SU-DHL-6 (cell line): ENCODE measurements around the gene PID1.

Source experiments
- H2AFZ ChIP-seq: fragments of 200-600 bp; sonication (generic); 2 replicates; pipeline ENCODE4 v1.6.1; 2014; ENCODE audit warnings: low read depth, mild to moderate bottlenecking, moderate library complexity, mixed read lengths, antibody characterized with exemption, low read length; ENCODE audit not compliant: severe bottlenecking
- H3F3A ChIP-seq: fragments of 200-600 bp; shearing (Covaris generic); 2 replicates; pipeline ENCODE4 v1.6.0; 2016; ENCODE audit warnings: antibody characterized with exemption, mild to moderate bottlenecking; ENCODE audit not compliant: insufficient read depth
- H3K27ac ChIP-seq: fragments of 200-600 bp; sonication (generic); 2 replicates; pipeline ENCODE4 v1.5.1; 2016; ENCODE audit warnings: low read depth, mild to moderate bottlenecking, low read length, moderate library complexity, mixed read lengths
- H3K27me3 ChIP-seq: fragments of 200-600 bp; sonication (generic), shearing (Covaris generic); 2 replicates; pipeline ENCODE4 v1.6.0; 2014; ENCODE audit warnings: mild to moderate bottlenecking, low read length
- H3K36me3 ChIP-seq: fragments of 200-600 bp; sonication (generic); 2 replicates; pipeline ENCODE4 v1.6.1; 2014; ENCODE audit warnings: mild to moderate bottlenecking, low read length, mixed read lengths
- H3K4me2 ChIP-seq: fragments of 300-600, 200-600 bp; shearing (Covaris generic), sonication (generic); 2 replicates; pipeline ENCODE4 v1.6.0; 2014; ENCODE audit warnings: low read length, low read depth, mild to moderate bottlenecking; ENCODE audit not compliant: poor library complexity, severe bottlenecking
- H3K4me3 ChIP-seq: fragments of 200-600 bp; sonication (generic); 2 replicates; pipeline ENCODE4 v1.5.1; 2014; ENCODE audit warnings: antibody characterized with exemption, low read length, mild to moderate bottlenecking, mixed read lengths; ENCODE audit not compliant: insufficient read depth, poor library complexity, severe bottlenecking
- H3K79me2 ChIP-seq: fragments of 200-600 bp; sonication (generic); 2 replicates; pipeline ENCODE4 v1.6.1; 2014; ENCODE audit warnings: mild to moderate bottlenecking, low read length, moderate library complexity; ENCODE audit not compliant: insufficient read depth
- H3K9ac ChIP-seq: fragments of 200-600 bp; sonication (generic); 2 replicates; pipeline ENCODE4 v1.7.0; 2014; ENCODE audit warnings: mild to moderate bottlenecking, low read length
- H3K9me2 ChIP-seq: fragments of 200-600 bp; sonication (generic); replicated peaks from 2 replicates; pipeline ENCODE4 v1.6.1; 2014; ENCODE audit warnings: low read length; ENCODE audit not compliant: insufficient read depth
- H3K9me3 ChIP-seq: fragments of 200-600 bp; sonication (generic); 2 replicates; pipeline ENCODE4 v1.6.1; 2014; ENCODE audit warnings: low read length, mixed read lengths; ENCODE audit not compliant: insufficient read depth
- H4K20me1 ChIP-seq: fragments of 200-600 bp; sonication (generic); 2 replicates; pipeline ENCODE4 v1.6.1; 2014; ENCODE audit warnings: low read depth, mild to moderate bottlenecking, antibody characterized with exemption, low read length, moderate library complexity, mixed read lengths
- EZH2phosphoT487 ChIP-seq: fragments of 200-600 bp; sonication (generic), shearing (Covaris generic); conservative IDR thresholded peaks from 2 replicates; pipeline ENCODE4 v1.6.1; 2018; ENCODE audit warnings: mild to moderate bottlenecking, antibody characterized with exemption, low read length, moderate library complexity, mixed read lengths
- TF ChIP-seq, protein P1 (sequence below): fragments of 200-600 bp; sonication (generic); IDR thresholded peaks from one replicate; pipeline ENCODE4 v1.5.1; 2017; ENCODE audit warnings: antibody characterized with exemption, mild to moderate bottlenecking, low read length, moderate library complexity; ENCODE audit not compliant: insufficient read depth, poor library complexity, severe bottlenecking

Gene PID1

DNA sequence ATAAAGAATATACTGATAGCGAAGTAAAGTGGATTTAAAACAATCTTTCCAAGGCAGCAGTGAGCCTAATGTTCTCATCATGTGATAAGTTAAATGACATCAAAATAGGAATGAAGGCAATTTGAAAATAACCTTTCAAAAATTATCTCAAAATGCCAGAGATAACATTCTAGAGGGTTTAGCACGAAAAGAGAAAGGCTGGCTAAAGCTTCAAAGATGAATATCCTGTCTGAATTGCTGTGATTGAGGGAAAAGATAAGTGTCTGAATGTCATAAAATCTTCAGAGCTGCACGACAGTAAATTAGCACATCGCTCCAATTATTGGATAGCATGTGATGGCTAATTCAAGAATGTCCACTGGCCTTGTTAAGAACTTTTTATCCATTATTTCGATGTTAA is 159.3 kb downstream of the PID1 start:
- Histone ChIP-seq H3K4me3 (no peak overlapping the region), H3K9ac (no peak overlapping the region), H4K20me1 (no peaks in the 10 kb centered on the region), H3K4me2 (no peak overlapping the region), H3K9me3 (no peaks in the 10 kb centered on the region), H3K27me3 (no peaks in the 10 kb centered on the region), H2AFZ (no peak overlapping the region), H3K79me2 (no peaks in the 10 kb centered on the region), H3K27ac (no peak overlapping the region), H3F3A (no peaks in the 10 kb centered on the region), H3K9me2 (no peaks in the 10 kb centered on the region), H3K36me3 (no peaks in the 10 kb centered on the region)
- TF ChIP-seq, protein P1, sequence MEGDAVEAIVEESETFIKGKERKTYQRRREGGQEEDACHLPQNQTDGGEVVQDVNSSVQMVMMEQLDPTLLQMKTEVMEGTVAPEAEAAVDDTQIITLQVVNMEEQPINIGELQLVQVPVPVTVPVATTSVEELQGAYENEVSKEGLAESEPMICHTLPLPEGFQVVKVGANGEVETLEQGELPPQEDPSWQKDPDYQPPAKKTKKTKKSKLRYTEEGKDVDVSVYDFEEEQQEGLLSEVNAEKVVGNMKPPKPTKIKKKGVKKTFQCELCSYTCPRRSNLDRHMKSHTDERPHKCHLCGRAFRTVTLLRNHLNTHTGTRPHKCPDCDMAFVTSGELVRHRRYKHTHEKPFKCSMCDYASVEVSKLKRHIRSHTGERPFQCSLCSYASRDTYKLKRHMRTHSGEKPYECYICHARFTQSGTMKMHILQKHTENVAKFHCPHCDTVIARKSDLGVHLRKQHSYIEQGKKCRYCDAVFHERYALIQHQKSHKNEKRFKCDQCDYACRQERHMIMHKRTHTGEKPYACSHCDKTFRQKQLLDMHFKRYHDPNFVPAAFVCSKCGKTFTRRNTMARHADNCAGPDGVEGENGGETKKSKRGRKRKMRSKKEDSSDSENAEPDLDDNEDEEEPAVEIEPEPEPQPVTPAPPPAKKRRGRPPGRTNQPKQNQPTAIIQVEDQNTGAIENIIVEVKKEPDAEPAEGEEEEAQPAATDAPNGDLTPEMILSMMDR, result no peak
- no peak for TF ChIP-seq EZH2phosphoT487

DNA sequence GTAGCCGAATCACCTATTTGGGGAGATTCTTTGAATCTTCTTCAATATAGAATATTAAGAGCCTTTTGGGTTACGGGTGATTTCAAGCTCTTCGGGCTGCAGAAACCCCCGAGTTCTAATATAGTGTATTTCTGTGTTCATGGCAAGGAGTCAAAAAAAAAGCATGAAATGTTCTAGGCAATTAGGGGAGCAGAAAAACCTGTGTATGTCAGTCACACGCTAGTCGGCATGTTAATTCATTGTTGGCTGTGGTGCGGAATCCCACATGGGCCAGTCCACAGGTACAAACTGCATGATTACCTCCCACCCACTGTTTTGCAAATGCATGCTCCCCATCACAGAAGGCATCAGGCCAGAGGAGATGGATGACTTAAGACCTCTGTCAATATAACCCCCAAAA is 161.9 kb downstream of the PID1 start:
- Histone ChIP-seq H3K9me3 (no peaks in the 10 kb centered on the region), H3K9ac (no peak overlapping the region), H4K20me1 (no peaks in the 10 kb centered on the region), H3K79me2 (no peaks in the 10 kb centered on the region), H3K36me3 (no peaks in the 10 kb centered on the region), H3K27ac (no peak overlapping the region), H3F3A (no peaks in the 10 kb centered on the region), H3K4me2 (no peak overlapping the region), H2AFZ (no peak overlapping the region), H3K27me3 (no peaks in the 10 kb centered on the region), H3K9me2 (no peaks in the 10 kb centered on the region), H3K4me3 (no peak overlapping the region)
- TF ChIP-seq, protein P1, result no peak
- TF ChIP-seq EZH2phosphoT487, result no peak

DNA sequence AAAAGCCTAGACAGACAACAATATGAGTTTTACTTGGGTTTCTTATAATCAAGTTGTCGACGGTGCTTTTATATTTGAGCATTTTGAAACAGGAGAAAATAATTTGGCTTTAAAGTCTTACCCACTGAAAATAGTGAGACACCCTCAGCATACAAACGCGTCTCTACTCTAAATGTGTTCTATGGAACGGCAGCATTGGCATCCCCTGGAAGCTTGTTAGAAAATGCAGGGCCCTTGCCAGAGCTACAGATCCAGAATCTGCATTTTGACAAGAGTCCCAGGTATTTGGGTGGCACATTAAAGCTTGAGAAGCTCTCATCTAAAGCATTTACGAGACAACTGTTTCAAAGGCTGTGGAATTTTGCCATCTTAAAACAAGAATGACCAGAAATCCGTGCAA is 163.5 kb downstream of the PID1 start:
- Histone ChIP-seq H3K9ac (no peak overlapping the region), H3K4me3 (no peak overlapping the region), H3K27me3 (no peaks in the 10 kb centered on the region), H3K27ac (no peak overlapping the region), H3K36me3 (no peaks in the 10 kb centered on the region), H2AFZ (no peak overlapping the region), H3K79me2 (no peaks in the 10 kb centered on the region), H3K4me2 (no peak overlapping the region), H3F3A (no peaks in the 10 kb centered on the region), H3K9me2 (no peaks in the 10 kb centered on the region), H4K20me1 (no peaks in the 10 kb centered on the region), H3K9me3 (no peaks in the 10 kb centered on the region)
- TF ChIP-seq, protein P1, result no peak
- TF ChIP-seq EZH2phosphoT487, result no peak

DNA sequence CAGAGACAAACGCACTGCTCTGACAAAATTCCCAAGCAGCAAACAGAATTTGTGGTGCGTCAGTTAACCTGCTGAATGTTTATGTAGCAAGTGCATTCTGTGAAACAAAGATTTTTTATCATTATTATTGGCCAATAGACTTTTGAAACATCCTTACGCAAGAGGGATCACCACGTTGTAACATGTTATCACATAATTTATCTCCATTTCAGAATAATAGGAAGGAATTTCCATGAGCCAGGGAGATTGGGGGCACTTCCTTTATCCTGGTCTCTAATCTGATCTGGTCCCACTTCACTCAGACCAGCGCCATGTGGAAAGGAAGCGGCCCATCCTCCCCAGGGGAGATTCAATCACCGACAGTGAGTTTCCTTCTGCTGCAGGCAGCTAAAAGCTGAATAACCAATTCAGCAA is 166.1 kb downstream of the PID1 start:
- no peaks in the 10 kb centered on the region for H3K79me2 ChIP-seq
- TF ChIP-seq EZH2phosphoT487, result no peak
- TF ChIP-seq, protein P1, result no peak
- no peaks in the 10 kb centered on the region for H3F3A ChIP-seq
- no peaks in the 10 kb centered on the region for H3K36me3 ChIP-seq
- no peaks in the 10 kb centered on the region for H3K9me2 ChIP-seq
- H3K27ac ChIP-seq, result no peak overlapping the region
- H3K27me3 ChIP-seq, result no peaks in the 10 kb centered on the region
- H4K20me1 ChIP-seq, result no peaks in the 10 kb centered on the region
- H3K4me3 ChIP-seq, result no peak overlapping the region
- H3K9me3 ChIP-seq, result no peaks in the 10 kb centered on the region
- H2AFZ ChIP-seq, result no peak overlapping the region
- no peak overlapping the region for H3K4me2 ChIP-seq
- H3K9ac ChIP-seq, result no peak overlapping the region
